SKM-1 (cell line): ENCODE measurements around the gene HDLBP.
"Not testable (repeated sequence)": the region's sequence is repeated elsewhere in the genome, so short reads cannot be mapped to it uniquely, and the experiment has no call there.

ENCODE experiments used
- DNase-seq: peaks from one replicate; lab custom pipeline; 2025; ENCODE audit not compliant: unreplicated experiment; lab: John Stamatoyannopoulos, UW

The HDLBP gene

GRCh38 chr2:241198381-241199279 lies 116.8 kb downstream of the HDLBP start:
- DNase-seq: no peak

GRCh38 chr2:241197947-241198346 lies 117.5 kb downstream of the HDLBP start:
- no peak for DNase-seq

- DNase-seq: not testable (repeated sequence)
Measured at GRCh38 chr2:241197246-241197645, 118.2 kb downstream of the HDLBP start.

GRCh38 chr2:241195506-241196130 lies 119.9 kb downstream of the HDLBP start:
- DNase-seq: no peak

- DNase-seq: no peak
Measured at GRCh38 chr2:241194811-241195210, 120.7 kb downstream of the HDLBP start.

- no peak for DNase-seq
Measured at GRCh38 chr2:241193271-241193670, 122.2 kb downstream of the HDLBP start.

GRCh38 chr2:241191081-241191480 lies 124.4 kb downstream of the HDLBP start:
- DNase-seq: no peak

- DNase-seq: no peak
Measured at GRCh38 chr2:241190291-241190981, 125.0 kb downstream of the HDLBP start.

- no peak for DNase-seq
Measured at GRCh38 chr2:241189856-241190201, 125.6 kb downstream of the HDLBP start.

- DNase-seq: no peak
Measured at GRCh38 chr2:241189093-241189855, 126.2 kb downstream of the HDLBP start.

- no peak for DNase-seq
Measured at GRCh38 chr2:241188361-241189092, 126.9 kb downstream of the HDLBP start, which contains the start of gene ANO7. ANO7 (plus strand) TSS chr2:241188677; CDS start chr2:241190064, 1,387 bp downstream.

GRCh38 chr2:241187918-241188234 lies 127.6 kb downstream of the HDLBP start:
- no peak for DNase-seq

- DNase-seq: no peak
Measured at GRCh38 chr2:241187101-241187917, 128.2 kb downstream of the HDLBP start.

- no peak for DNase-seq
Measured at GRCh38 chr2:241185961-241186360, 129.5 kb downstream of the HDLBP start.

GRCh38 chr2:241184901-241185300 lies 130.6 kb downstream of the HDLBP start:
- no peak for DNase-seq

- DNase-seq: no peak
Measured at GRCh38 chr2:241183221-241183620, 132.3 kb downstream of the HDLBP start.

GRCh38 chr2:241182531-241183133 lies 132.8 kb downstream of the HDLBP start:
- DNase-seq: no peak

GRCh38 chr2:241182126-241182525 lies 133.3 kb downstream of the HDLBP start:
- no peak for DNase-seq

GRCh38 chr2:241180495-241180894 lies 135.0 kb downstream of the HDLBP start:
- DNase-seq: no peak
